CD4-positive, alpha-beta T cell treated with Interleukin-21 for 1 hour (primary cell): Measurements from ENCODE around the gene BSCL2.
A peak's percentile ranks its signal among the peaks of the same experiment; 100 is the strongest.
"Not testable (repeated sequence)": the region's sequence is repeated elsewhere in the genome, so short reads cannot be mapped to it uniquely, and the experiment has no call there.

Experiments used
- DNase-seq: peaks from one replicate; pipeline ENCODE4 v3.0.0-alpha.2; 2020

BSCL2 gene

DNA sequence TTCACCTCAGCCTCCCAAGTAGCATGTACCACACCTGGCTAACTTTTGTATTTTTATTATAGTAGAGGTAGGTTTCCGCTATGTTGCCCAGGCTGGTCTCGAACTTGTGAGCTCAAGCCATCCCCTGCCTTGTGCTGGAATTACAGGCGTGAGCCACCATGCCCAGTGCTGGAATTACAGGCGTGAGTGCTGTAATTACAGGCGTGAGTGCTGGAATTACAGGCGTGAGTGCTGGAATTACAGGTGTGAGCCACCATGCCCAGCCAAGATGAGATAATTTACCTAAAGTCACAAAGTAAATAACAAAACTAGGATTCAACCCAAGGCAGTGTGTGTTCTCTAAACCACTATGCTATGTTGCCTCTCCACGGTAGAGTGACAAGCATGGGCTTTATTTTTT lies 24.7 kb downstream of the BSCL2 start:
- DNase-seq = no peak

DNA sequence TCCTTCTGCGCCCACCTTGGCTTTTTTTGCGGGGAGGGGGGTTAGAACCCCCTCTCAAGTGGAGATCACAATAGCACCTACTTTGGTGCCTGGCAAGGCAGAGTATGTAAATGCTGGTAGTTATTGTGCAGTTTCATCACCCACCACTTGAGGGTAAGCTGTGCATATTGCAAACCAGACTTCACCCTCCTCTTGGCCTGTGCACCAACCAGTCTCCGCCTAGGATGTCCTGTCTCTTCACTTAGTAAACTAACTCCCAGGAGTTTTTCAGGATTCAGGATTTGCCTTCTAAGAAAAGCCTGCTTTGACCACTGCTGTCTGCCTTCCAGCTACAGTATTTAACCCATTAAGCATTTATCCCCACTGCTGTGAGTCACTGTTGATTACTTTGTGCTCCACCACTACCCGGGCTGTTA lies 26.4 kb downstream of the BSCL2 start:
- DNase-seq = peak; percentile 65

DNA sequence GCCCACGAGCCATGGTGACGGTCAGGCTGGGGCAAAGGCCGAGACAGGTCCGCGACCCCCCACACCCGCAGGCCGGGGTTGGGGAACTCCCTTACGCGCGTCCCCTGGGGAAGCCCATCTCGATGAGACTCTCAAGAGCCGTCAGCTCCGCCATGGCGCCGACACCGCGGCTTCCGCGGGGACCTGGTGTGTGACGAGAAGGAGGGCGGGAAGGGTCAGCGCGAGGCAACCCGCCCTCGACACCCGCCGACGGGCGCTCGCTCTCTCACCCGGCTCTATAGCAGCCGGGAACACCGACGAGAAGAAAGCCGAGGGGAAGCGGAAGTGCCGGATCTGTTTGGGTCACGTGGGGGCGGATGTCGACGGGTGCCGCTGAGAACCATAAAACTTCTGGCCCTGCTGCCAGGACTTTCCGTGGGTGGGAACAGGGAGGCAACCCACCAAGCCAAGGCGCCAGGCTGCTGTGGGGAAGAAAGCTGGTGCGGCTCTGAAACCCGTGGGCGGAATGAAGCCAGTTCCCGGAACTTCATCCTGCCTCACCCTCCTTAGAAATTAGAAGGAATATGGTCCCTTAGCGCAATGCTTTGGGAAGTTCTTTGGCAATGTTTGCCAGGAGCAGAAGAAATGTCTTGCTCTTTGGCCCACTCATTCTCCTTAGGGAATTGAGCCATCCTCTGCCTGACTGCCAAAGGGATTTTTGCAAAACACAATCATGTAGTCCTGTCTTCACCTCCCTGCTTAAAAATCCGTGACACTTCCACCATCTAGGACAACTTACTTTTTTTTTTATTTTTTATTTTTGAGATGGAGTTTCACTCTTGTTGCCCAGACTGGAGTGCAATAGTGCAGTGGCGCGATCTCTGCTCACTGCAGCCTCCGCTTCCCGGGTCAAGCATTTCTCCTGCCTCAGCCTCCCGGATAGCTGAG lies 28.2 kb downstream of the BSCL2 start, which contains the start of gene UBXN1:
Gene UBXN1 (minus strand): TSS at position 304 of the 927 bp plus-strand sequence. CDS start 150 bp downstream, at position 154.
- peak; percentile 88 for DNase-seq

DNA sequence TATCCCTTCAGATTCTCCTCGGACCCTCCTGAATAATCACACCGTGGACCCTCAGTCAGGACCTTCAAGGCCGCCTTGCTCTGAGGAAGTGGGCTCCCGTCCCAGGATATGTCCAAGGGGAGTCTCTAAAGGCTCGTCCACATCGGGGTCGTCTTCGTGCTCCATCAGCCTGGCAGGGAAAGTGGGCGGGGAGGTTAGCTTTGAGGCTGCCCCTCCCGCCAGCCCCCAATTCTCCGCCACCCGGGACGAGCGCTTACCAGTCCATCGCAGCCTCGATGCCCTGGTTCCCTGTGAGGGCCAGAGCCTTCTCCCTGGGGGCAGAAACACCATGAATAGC lies 28.8 kb downstream of the BSCL2 start:
- DNase-seq = no peak

DNA sequence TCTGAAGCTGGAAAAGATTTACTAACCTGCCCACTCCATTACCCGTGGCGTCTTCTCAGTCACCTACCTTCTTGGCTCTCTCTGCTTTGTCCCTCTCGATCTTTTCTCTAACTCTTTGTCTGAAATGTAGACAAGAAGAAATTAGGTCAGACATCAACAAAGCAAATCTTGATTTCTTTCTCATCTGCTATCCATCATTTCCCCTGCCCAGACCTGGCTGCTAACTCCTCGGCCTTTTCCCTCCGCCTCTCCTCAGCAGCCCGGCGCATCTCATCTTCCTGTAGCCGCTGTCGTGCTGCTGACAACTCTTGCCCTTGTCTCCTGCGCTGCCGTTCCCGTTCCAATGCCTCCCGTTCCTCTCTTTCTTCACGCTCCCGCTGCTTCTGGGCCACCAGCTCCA lies 29.5 kb downstream of the BSCL2 start:
- no peak for DNase-seq

DNA sequence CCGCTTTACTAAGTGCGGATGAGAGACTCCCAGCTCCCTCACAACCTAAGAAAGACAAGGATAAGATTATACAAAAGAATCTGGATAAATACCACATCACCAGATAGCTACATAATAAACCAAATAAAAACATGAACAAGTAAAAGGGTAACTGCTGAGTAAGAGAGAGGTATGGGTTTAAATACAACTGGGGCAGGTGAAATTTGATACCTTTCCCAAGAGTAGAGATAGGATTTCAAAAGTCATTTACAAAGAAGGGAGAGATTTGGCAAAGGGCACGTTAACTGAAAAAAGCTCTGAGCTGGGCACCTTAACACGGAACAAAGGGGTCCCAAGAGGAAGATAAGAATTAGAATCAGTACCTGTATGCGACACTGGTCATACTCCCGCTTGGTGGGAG lies 30.1 kb downstream of the BSCL2 start:
- DNase-seq = no peak

DNA sequence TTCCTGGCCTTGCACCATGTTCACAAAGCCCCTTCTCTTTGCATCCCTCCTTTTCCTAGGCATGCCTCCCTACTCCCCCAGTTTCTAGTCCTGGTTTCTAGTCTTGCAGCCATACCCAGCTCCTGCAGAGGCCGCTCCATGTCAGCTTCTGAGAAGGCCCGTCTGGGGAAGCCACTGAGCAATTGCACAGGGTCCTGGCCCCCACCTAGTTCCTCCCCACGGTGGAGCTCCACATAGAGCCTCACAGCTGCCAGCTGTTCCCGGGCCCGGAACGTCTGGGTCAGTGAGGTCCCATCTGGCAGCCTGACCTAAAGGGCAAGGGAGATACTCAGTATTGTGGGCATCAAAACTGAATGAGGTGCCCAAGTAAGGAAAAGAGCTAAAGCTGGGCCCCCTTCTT lies 30.5 kb downstream of the BSCL2 start:
- DNase-seq = no peak

DNA sequence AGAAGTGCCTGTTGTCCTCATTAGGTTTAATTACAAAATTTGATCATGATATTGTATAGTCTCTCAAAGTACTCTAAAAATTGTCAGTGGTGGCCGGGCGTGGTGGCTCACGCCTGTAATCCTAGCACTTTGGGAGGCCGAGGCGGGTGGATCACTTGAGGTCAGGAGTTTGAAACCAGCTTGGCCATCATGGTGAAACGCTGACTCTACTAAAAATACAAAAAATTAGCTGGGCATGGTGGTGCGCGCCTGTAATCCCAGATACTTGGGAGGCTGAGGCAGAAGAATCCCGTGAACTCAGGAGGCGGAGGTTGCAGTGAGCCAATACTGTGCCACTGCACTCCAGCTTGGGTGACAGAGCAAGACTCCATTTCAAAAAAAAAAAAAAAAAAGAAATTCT lies 31.8 kb downstream of the BSCL2 start:
- DNase-seq = not testable (repeated sequence)

DNA sequence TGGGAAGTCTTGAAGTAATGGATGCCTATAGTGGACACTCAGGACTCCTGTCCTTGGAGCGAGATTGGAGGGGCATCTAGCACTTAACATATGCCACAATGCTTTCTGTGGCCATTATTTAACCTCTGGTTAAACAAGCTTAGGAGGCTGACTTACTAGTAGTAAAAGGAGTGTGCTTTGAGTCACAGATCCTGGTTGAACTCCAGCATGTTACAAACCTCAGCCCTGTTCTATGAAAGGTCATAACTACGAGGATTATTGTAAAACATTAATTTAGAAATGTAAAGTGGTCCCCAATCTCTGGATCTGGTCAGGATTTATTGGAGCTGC lies 34.1 kb downstream of the BSCL2 start:
- no peak for DNase-seq

DNA sequence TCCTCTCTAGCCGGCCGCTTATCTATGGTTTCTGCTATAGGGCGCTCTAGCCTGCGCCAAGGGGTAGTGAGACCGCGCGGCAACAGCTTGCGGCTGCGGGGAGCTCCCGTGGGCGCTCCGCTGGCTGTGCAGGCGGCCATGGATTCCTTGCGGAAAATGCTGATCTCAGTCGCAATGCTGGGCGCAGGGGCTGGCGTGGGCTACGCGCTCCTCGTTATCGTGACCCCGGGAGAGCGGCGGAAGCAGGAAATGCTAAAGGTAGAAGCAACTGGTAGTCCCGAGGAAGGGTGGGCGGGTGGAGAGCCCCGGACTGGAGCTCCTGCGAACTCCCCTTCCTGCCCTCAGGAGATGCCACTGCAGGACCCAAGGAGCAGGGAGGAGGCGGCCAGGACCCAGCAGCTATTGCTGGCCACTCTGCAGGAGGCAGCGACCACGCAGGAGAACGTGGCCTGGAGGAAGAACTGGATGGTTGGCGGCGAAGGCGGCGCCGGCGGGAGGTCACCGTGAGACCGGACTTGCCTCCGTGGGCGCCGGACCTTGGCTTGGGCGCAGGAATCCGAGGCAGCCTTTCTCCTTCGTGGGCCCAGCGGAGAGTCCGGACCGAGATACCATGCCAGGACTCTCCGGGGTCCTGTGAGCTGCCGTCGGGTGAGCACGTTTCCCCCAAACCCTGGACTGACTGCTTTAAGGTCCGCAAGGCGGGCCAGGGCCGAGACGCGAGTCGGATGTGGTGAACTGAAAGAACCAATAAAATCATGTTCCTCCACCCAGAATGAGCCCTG lies 35.4 kb downstream of the BSCL2 start, which contains the start of the genes LBHD1 and UQCC3:
Gene LBHD1 (minus strand): TSS at position 660 of the 782 bp plus-strand sequence. CDS start 2,236 bp downstream, outside the sequence.
Gene UQCC3 (plus strand): TSS at position 66 of the 782 bp plus-strand sequence. CDS start 73 bp downstream, at position 139.
- DNase-seq = peak; percentile 85

DNA sequence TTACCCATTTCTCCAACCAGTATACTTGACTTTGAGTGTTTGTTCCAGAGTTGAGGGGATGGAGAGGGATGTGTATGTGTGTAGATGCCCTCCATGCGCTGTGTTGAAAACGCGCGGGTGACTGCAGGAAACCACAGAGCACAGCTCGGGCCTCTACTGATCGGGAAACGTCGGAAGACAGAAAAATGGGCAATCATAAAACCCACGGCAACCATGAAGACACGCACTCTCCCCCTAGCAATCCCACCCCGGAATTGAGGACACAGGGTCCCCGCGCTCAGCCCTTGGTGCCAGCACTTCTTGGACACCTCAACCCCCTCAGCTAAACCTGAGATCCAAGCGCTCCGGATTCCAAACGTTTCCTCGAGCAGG lies 36.0 kb downstream of the BSCL2 start:
- no peak for DNase-seq

DNA sequence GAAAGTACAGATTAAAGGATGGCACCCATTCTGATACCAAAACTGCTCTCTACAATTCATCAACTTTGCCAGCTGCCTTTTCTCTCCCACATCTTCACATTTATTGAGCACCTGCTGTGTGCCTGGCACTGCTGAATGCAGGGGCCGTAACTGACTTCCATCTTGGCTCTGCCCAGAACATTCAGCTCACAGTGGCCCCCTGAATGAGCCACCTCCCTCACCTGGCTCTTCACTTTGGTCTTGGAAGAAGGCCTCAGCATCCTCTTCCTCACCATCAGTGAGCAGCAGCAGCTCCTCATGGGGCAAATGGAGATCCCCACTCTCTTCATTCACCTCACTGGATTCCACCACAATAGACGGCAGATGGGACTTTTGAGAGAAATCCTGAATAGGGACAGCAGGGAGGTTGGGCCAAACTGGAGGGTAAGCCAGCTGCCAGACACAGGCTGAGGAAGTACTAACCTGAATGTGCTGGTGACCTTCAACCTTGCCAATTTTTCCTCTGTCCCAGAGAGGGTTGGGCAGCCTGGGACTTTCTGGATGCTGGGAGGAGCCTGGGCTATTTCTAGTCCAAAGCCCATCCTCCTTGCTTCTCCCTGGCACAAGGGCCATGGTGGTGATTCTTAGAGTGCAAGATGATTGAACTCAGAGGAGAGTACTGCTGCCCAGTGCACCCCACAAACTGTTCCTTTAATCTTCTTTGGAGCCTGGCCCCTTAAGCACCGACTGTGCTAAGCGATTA lies 37.6 kb downstream of the BSCL2 start:
- DNase-seq = no peak

DNA sequence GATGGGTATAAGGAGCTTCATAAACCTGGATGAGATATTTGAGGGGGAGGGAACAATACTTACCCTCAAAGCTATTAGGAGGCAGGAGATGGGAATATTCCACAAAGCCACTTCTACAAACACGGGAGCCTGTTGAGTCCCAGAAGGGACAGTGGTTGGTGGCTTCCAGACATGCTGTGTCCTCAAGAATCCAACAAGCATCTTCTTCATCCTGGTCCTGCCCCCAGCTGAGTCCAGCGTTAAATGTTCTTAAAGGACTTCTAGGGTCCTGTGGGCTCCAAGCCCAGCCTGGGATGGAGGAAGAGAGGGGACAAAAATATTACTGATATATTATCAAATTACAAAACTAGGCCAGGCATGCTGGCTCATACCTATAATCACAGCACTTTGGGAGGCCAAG lies 39.8 kb downstream of the BSCL2 start:
- DNase-seq = no peak

DNA sequence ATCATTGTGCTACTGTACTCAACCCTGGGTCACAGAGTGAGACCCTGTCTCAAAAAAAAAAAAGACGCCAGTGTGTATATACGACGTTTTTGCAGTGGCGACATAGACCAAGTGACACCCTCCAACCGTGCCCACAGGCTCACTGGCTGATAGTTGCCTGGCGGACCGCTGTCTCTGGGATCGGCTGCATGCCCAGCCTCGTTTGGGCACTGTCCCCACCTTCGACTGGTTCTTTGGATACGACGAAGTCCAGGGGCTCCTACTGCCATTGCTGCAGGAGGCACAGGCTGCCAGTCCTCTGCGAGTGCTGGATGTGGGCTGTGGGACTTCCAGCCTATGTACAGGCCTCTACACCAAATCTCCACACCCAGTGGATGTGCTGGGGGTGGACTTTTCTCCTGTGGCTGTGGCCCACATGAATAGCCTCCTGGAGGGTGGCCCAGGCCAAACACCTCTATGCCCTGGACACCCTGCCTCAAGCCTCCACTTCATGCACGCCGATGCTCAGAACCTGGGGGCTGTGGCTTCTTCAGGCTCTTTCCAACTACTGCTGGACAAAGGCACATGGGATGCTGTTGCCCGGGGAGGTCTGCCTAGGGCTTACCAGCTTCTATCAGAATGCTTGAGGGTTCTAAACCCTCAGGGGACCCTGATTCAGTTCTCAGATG lies 40.8 kb downstream of the BSCL2 start:
- no peak for DNase-seq

DNA sequence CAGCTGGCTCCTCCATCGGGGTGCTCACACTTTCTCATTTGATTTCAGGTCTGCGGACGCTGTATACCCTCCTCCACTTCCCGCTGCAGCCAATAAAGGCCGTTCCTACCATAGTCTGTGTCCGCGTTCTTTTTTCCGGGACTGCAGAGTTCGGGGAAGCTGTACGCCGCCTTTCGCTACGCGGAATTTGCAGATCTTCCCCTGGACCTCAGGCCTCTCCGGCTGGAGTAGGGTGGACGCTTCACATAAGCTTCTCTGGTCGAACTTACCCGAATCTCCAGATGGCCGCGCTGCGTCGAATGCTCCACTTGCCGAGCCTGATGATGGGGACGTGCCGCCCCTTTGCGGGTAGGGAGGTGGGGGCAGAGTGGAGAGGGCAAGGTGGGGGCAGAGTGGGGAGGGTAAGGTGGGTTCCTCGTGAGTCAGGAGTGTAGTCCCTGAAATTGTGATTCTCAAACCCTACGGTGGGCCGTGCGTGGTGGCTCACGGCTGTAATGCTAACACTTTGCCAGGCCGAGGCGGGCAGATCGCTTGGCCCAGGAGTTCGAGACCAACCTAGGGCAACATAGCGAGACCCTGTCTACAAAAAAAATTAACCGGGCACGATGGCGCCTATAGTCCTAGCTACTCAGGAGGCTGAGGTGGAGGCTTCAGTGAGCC lies 41.5 kb downstream of the BSCL2 start:
- peak; percentile 72 for DNase-seq

DNA sequence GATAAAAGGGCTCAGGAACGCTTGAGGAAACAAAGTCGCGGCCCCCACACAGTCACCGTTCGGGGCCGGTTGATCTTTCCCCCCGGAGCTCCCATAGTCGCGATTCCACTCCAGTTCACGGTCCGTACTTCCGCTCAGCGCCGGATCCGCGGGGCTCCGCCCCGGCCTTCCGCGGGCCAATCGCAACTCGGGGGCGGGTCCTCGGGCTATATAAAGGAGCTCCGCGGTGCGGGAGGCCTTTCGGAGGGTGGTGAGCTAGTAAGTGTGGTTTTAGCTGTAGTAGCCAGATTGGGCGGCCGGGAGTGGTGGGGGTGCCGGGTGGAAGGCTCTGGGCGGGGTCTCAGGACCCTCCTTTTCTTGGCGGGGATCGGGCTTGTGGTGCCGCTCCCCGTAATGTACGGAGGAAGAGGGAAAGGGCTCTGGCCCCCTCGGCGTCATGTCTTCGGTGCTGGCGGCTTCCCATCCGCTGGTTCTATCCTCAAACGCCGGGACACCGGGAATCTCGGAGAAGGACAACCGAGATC lies 42.1 kb downstream of the BSCL2 start, which contains the start of the genes C11orf98 and CSKMT:
Gene C11orf98 (minus strand): TSS at position 136 of the 524 bp plus-strand sequence. CDS start 41 bp downstream, at position 95.
Gene CSKMT (plus strand): TSS at position 238 of the 524 bp plus-strand sequence. CDS start 568 bp downstream, outside the sequence.
- DNase-seq = peak; percentile 97

DNA sequence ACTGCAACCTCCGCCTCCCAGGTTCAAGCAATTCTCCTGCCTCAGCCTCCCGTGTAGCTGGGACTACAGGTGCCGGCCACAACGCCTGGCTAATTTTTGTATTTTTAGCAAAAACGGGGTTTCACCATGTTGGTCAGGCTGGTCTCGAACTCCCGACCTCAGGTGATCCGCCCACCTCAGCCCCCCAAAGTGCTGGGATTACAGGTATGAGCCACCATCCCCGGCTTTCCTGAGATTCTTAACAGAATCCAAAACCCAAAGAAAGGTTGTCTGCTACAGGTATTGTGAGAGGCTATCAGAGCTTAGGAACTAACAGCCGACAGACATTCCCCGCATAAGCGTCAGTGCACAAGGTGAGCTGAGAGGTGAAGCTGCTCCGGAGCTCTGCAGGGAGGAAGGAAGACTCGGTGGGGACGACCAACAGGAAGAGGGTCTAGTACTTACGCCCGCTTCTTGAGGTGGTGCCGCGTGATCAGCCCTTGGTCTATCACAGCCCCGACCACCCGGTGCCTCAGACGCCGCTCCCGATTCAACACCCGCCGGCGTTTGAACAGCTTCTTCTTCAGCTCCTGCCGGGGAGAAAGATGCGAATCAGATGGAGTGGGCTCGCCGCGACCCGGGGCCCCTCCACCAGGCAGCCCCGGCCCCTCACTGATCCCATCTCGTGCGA lies 42.7 kb downstream of the BSCL2 start:
- peak; percentile 64 for DNase-seq

DNA sequence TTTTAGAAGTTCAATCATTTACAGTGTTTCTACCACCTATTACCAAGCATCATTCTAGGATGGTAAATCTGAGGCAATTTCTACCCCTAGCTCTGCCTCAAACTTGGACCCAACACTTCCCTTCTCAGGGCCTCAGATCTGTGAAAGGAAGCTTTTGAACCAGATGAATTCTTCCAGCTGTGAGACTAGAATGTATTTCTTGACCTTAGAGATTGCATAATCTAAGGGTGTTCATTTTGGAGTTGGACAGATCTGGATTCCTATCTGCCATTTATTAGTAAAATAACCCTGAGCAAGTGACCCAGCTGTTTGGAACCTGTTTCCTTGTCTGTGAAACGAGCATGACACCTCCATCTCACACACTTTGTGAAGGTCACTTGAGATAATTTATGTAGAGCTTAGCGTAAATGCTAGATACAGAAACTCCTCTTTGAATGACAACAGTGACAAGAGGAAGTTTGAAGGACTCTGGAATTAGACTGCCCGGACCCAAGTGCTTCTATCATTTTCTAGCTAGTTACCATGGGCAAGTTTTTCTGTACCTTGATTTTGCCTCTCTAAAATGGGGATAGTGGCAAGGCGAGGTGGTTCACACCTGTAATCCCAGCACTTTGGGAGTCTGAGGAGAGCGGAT lies 50.3 kb downstream of the BSCL2 start:
- no peak for DNase-seq

DNA sequence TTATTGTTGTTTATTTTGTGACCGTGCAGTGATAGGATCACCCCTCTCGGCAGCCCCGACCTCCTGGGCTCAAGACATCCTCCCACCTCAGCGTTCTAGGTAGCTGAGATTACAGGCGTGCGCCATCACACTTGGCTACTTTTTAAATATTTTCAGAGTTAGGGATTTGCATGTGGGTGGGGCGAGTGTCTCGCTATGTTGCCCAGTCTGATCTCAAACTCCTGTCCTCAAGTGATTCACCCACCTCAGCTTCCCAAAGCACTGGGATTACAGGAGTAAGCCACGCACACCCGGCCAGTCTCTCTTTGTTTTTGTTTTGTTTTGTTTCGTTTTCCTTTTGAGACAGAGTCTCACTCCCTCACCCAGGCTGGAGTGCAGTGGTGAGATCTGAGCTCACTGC lies 52.9 kb downstream of the BSCL2 start:
- DNase-seq = no peak
